Panc1 (cell line): ENCODE data around the gene SH3BP5. TPM values are rescaled to one million over a fixed set of nuclear protein-coding genes. Genes with fewer than 3 reads are reported as not detected.

ENCODE experiments used
- ATAC-seq: fragments of 200-7000 bp; cut with Tn5 transposase; 2 replicates; pipeline ENCODE4 v1.9.1; 2020; ENCODE audit warnings: mild to moderate bottlenecking, moderate library complexity
- BruUV-seq: library from RNA; stranded (reverse); fragments of 400-500 nt; replicated peaks from 2 replicates; lab custom pipeline; 2021; lab: Mats Ljungman, UMichigan
- CTCF ChIA-PET: fragments of 300-600 bp; sonication (Branson Sonifier 250); formaldehyde crosslinking; loops from one replicate; lab custom pipeline; 2022; ENCODE audit warnings: antibody characterized with exemption; lab: Charles Lee
- POLR2A ChIA-PET: fragments of 300-600 bp; sonication (Branson Sonifier 250); formaldehyde crosslinking; loops from one replicate; lab custom pipeline; 2022; ENCODE audit warnings: antibody characterized with exemption; lab: Charles Lee
- DNase-seq: peaks from one replicate; pipeline ENCODE4 v3.0.0-alpha.2; 2010; ENCODE audit warnings: low read depth, low spot score
- H3K27ac ChIP-seq: 2 replicates; pipeline ENCODE4 v1.5.1; 2011; ENCODE audit warnings: mild to moderate bottlenecking, low read length, inconsistent platforms
- H3K27me3 ChIP-seq: fragments of 200-500 bp; sonication (Bioruptor generic); 2 replicates; pipeline ENCODE4 v1.6.0; 2014; ENCODE audit warnings: low read length, inconsistent platforms; ENCODE audit not compliant: control insufficient read depth, insufficient read depth
- H3K36me3 ChIP-seq: fragments of 200-500 bp; sonication (Bioruptor generic); 2 replicates; pipeline ENCODE4 v1.5.1; 2014; ENCODE audit warnings: inconsistent platforms, mild to moderate bottlenecking, low read length, moderate library complexity; ENCODE audit not compliant: control insufficient read depth, insufficient read depth
- H3K4me1 ChIP-seq: 2 replicates; pipeline ENCODE4 v1.5.1; 2011; ENCODE audit warnings: inconsistent platforms, mild to moderate bottlenecking, low read length, moderate library complexity; ENCODE audit not compliant: control insufficient read depth, insufficient read depth
- H3K4me3 ChIP-seq, 2 experiments: 2 replicates each; pipeline ENCODE4 v1.5.1; 2011 to 2012; ENCODE audit warnings: low read depth in 2 of 2, low read length in 2 of 2, mild to moderate bottlenecking in 2 of 2, inconsistent platforms in 1 of 2, moderate library complexity in 1 of 2
- H3K9me3 ChIP-seq: fragments of 200-500 bp; sonication (Bioruptor generic); 2 replicates; pipeline ENCODE4 v1.5.1; 2014; ENCODE audit warnings: low read depth, mild to moderate bottlenecking, inconsistent platforms, low read length, moderate library complexity; ENCODE audit not compliant: control insufficient read depth, insufficient read depth
- POLR2AphosphoS5 ChIP-seq: IDR thresholded peaks from 2 replicates; pipeline ENCODE4 v1.6.1; 2012; ENCODE audit warnings: mild to moderate bottlenecking, low read depth, low read length, moderate library complexity
- SIN3A ChIP-seq: IDR thresholded peaks from 2 replicates; pipeline ENCODE4 v1.6.1; 2012; ENCODE audit warnings: low read depth, mild to moderate bottlenecking, low read length, moderate library complexity, borderline replicate concordance; ENCODE audit not compliant: insufficient read depth
- TCF7L2 ChIP-seq: IDR thresholded peaks from 2 replicates; pipeline ENCODE4 v1.6.1; 2011; ENCODE audit warnings: mild to moderate bottlenecking, low read depth, low read length, inconsistent platforms
- in situ Hi-C: cut with HindIII; loops from 2 replicates; pipeline ENCODE4 v1.10.0; 2016; ENCODE audit warnings: low sequenced_read_pairs, low pct_unique_long_range_greater_than_20kb
- intact Hi-C: fragments of 100-400 bp; cut with micrococcal nuclease; formaldehyde crosslinking; loops from one replicate; pipeline ENCODE4 v1.10.0; 2022; ENCODE audit not compliant: unreplicated experiment
- total RNA-seq: library from RNA; stranded (reverse); gene quantifications from one replicate; pipeline ENCODE4 v1.2.1, GENCODE V29; 2021; ENCODE audit not compliant: unreplicated experiment
- TF ChIP-seq, protein P1 (sequence below): fragments of 450-650 bp; IDR thresholded peaks from 2 replicates; pipeline ENCODE4 v1.5.1; 2017; ENCODE audit warnings: mild to moderate bottlenecking
- TF ChIP-seq, protein P2 (sequence below), 2 experiments: IDR thresholded peaks; 2 replicates each; pipeline ENCODE4 v1.6.1; 2011 to 2012; ENCODE audit warnings: low read depth in 2 of 2, control low read depth in 1 of 2, low read length in 1 of 2, mild to moderate bottlenecking in 1 of 2, moderate library complexity in 1 of 2; ENCODE audit not compliant: insufficient read depth in 1 of 2

The SH3BP5 gene
- total RNA-seq, 1 experiment from 2014 or later: 12.0 TPM

DNA sequence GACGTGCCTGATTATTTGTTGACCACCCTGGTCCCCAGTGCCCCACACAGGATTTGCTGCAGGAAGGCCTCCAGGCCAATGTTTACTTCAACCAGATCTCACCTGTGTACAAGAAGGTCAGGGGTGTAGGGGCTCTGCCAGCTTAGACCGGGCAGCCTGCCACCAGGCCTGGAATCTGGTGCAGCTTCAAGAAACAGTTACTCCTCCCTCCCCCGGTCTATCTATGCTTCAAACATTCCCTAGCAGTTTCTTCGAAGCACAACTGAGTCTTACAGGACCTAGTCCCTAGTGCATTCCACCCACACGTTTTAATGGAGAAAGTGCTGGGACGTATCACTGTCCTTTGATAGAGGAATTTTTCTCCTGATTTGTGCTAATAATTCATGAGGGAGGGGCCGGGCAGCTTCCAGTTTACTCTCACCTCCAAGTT, 8.0 kb downstream of the SH3BP5 start:
- Histone ChIP-seq H3K36me3 (no peaks in the 10 kb centered on the region), H3K4me1 (peaks cover 6% of the 10 kb centered on the region), H3K27me3 (no peaks in the 10 kb centered on the region), H3K4me3 (no peak overlapping the region), H3K9me3 (no peaks in the 10 kb centered on the region), H3K27ac (no peak overlapping the region)
- ChIA-PET POLR2A (no interaction called here), CTCF (no interaction called here)
- TF ChIP-seq TCF7L2 (no peak), POLR2AphosphoS5 (no peak), SIN3A (no peak)
- TF ChIP-seq, protein P1, sequence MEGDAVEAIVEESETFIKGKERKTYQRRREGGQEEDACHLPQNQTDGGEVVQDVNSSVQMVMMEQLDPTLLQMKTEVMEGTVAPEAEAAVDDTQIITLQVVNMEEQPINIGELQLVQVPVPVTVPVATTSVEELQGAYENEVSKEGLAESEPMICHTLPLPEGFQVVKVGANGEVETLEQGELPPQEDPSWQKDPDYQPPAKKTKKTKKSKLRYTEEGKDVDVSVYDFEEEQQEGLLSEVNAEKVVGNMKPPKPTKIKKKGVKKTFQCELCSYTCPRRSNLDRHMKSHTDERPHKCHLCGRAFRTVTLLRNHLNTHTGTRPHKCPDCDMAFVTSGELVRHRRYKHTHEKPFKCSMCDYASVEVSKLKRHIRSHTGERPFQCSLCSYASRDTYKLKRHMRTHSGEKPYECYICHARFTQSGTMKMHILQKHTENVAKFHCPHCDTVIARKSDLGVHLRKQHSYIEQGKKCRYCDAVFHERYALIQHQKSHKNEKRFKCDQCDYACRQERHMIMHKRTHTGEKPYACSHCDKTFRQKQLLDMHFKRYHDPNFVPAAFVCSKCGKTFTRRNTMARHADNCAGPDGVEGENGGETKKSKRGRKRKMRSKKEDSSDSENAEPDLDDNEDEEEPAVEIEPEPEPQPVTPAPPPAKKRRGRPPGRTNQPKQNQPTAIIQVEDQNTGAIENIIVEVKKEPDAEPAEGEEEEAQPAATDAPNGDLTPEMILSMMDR: no peak
- TF ChIP-seq, protein P2, sequence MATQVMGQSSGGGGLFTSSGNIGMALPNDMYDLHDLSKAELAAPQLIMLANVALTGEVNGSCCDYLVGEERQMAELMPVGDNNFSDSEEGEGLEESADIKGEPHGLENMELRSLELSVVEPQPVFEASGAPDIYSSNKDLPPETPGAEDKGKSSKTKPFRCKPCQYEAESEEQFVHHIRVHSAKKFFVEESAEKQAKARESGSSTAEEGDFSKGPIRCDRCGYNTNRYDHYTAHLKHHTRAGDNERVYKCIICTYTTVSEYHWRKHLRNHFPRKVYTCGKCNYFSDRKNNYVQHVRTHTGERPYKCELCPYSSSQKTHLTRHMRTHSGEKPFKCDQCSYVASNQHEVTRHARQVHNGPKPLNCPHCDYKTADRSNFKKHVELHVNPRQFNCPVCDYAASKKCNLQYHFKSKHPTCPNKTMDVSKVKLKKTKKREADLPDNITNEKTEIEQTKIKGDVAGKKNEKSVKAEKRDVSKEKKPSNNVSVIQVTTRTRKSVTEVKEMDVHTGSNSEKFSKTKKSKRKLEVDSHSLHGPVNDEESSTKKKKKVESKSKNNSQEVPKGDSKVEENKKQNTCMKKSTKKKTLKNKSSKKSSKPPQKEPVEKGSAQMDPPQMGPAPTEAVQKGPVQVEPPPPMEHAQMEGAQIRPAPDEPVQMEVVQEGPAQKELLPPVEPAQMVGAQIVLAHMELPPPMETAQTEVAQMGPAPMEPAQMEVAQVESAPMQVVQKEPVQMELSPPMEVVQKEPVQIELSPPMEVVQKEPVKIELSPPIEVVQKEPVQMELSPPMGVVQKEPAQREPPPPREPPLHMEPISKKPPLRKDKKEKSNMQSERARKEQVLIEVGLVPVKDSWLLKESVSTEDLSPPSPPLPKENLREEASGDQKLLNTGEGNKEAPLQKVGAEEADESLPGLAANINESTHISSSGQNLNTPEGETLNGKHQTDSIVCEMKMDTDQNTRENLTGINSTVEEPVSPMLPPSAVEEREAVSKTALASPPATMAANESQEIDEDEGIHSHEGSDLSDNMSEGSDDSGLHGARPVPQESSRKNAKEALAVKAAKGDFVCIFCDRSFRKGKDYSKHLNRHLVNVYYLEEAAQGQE (IDR thresholded peaks at IDR 0.05; ENCODE audit: insufficient read depth in 1 of 2, low read depth in 2 of 2, low read length in 1 of 2): no peak
- in situ Hi-C loops: no loop called here
- BruUV-seq: no TSS peak
- DNase-seq: no peak
- no peak for ATAC-seq
- intact Hi-C loops: no loop called here

DNA sequence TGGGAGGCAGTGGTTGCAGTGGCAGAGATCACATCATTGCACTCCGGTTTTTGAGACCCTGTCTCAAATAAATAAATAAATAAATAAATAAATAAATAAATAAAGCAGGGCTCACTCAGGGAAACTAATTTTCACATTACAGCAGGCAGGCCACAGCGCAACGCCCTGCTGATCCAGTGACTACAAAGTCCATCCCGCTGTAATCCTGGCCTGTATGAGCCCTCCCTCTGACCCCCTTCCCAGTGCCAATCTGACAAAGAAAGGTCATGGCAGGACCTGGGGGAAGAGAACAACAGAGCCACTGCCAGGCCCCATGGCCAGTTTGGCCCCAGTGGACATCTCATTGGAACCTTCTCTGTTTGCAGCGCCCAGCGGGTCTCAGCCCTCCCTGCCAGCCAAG, 9.3 kb downstream of the SH3BP5 start:
- no peak for ATAC-seq
- ChIA-PET CTCF (no interaction called here), POLR2A (no interaction called here)
- no peaks in the 10 kb centered on the region for H3K9me3 ChIP-seq
- H3K27ac ChIP-seq: no peak overlapping the region
- no peaks in the 10 kb centered on the region for H3K36me3 ChIP-seq
- peaks cover 6% of the 10 kb centered on the region for H3K4me1 ChIP-seq
- TF ChIP-seq, protein P2 (IDR thresholded peaks at IDR 0.05; ENCODE audit: insufficient read depth in 1 of 2, low read depth in 2 of 2, low read length in 1 of 2): no peak
- TF ChIP-seq TCF7L2: no peak
- TF ChIP-seq, protein P1: no peak
- no peak for TF ChIP-seq POLR2AphosphoS5
- TF ChIP-seq SIN3A: no peak
- BruUV-seq: no TSS peak
- in situ Hi-C loops (no loop called here), intact Hi-C loops (no loop called here)
- H3K4me3 ChIP-seq: no peak overlapping the region
- no peak for DNase-seq
- H3K27me3 ChIP-seq: no peaks in the 10 kb centered on the region
